GM21619 (cell line): ENCODE measurements around the gene CLPTM1.
"Not testable (repeated sequence)": the region's sequence is repeated elsewhere in the genome, so short reads cannot be mapped to it uniquely, and the experiment has no call there.

Experiments
- ATAC-seq: cut with Tn5 transposase; IDR thresholded peaks from one replicate; pipeline ENCODE4 v1.9.1; 2021; ENCODE audit not compliant: unreplicated experiment

The CLPTM1 gene

GRCh38 chr19:44954649-44955504 is at the start of gene CLPTM1:
CLPTM1 (plus strand) TSS chr19:44955380; CDS start chr19:44955396, 16 bp downstream.
- ATAC-seq, result peak; percentile 70

- ATAC-seq, result no peak
These were observed 49.6 kb upstream of the CLPTM1 start, which contains the start of gene APOE for GRCh38 chr19:44905437-44906160. APOE (plus strand) TSS chr19:44905796; CDS start chr19:44906625, 829 bp downstream.

GRCh38 chr19:44907613-44908012 is 47.6 kb upstream of the CLPTM1 start:
- no peak for ATAC-seq

- no peak for ATAC-seq
These were observed 46.9 kb upstream of the CLPTM1 start for GRCh38 chr19:44908074-44908835.

GRCh38 chr19:44908836-44909261 is 46.3 kb upstream of the CLPTM1 start:
- no peak for ATAC-seq

- ATAC-seq, result no peak
These were observed 45.4 kb upstream of the CLPTM1 start for GRCh38 chr19:44909775-44910174.

GRCh38 chr19:44911896-44912295 is 43.3 kb upstream of the CLPTM1 start:
- not testable (repeated sequence) for ATAC-seq

GRCh38 chr19:44912854-44913253 is 42.3 kb upstream of the CLPTM1 start:
- ATAC-seq, result no peak

GRCh38 chr19:44913512-44914432 is 41.4 kb upstream of the CLPTM1 start:
- not testable (repeated sequence) for ATAC-seq

- ATAC-seq, result peak; percentile 93
These were observed 40.6 kb upstream of the CLPTM1 start, which contains the start of gene APOC1 for GRCh38 chr19:44914433-44915206. APOC1 (plus strand) TSS chr19:44914608; CDS start chr19:44914892, 284 bp downstream.

GRCh38 chr19:44924243-44924725 is 30.9 kb upstream of the CLPTM1 start:
- ATAC-seq, result no peak

GRCh38 chr19:44925114-44925891 is 29.9 kb upstream of the CLPTM1 start:
- no peak for ATAC-seq

- not testable (repeated sequence) for ATAC-seq
These were observed 28.7 kb upstream of the CLPTM1 start for GRCh38 chr19:44926245-44927077.

- ATAC-seq, result no peak
These were observed 27.4 kb upstream of the CLPTM1 start for GRCh38 chr19:44927746-44928145.

GRCh38 chr19:44930088-44930487 is 25.1 kb upstream of the CLPTM1 start:
- no peak for ATAC-seq

- no peak for ATAC-seq
These were observed 23.6 kb upstream of the CLPTM1 start for GRCh38 chr19:44931541-44931940.

GRCh38 chr19:44939668-44940067 is 15.5 kb upstream of the CLPTM1 start:
- no peak for ATAC-seq
